Endothelial cell (in vitro differentiated cells): ENCODE measurements around the gene TKTL1. TPM values are rescaled to one million over a fixed set of nuclear protein-coding genes. Genes with fewer than 3 reads are reported as not detected.

Experiments
- DNase-seq: peaks from one replicate; pipeline ENCODE4 v3.0.0; 2021; ENCODE audit warnings: low spot score
- H3K27ac Mint-ChIP-seq: one replicate; pipeline ENCODE4 v1.8.0; 2021; ENCODE audit warnings: mixed read lengths, inconsistent platforms; ENCODE audit not compliant: unreplicated experiment
- H3K27me3 Mint-ChIP-seq: one replicate; pipeline ENCODE4 v1.8.0; 2021; ENCODE audit warnings: mild to moderate bottlenecking, moderate library complexity, mixed read lengths, inconsistent platforms; ENCODE audit not compliant: unreplicated experiment
- H3K36me3 Mint-ChIP-seq: one replicate; pipeline ENCODE4 v1.8.0; 2021; ENCODE audit warnings: mild to moderate bottlenecking, low read depth, mixed read lengths, inconsistent platforms; ENCODE audit not compliant: unreplicated experiment
- H3K4me1 Mint-ChIP-seq: one replicate; pipeline ENCODE4 v1.8.0; 2021; ENCODE audit warnings: mild to moderate bottlenecking, mixed read lengths, inconsistent platforms; ENCODE audit not compliant: unreplicated experiment
- H3K4me3 Mint-ChIP-seq: one replicate; pipeline ENCODE4 v1.8.0; 2021; ENCODE audit warnings: mild to moderate bottlenecking, mixed read lengths, inconsistent platforms; ENCODE audit not compliant: unreplicated experiment
- H3K9me3 Mint-ChIP-seq: one replicate; pipeline ENCODE4 v1.8.0; 2021; ENCODE audit warnings: mixed read lengths, inconsistent platforms; ENCODE audit not compliant: unreplicated experiment
- CTCF ChIP-seq: fragments of 200-600 bp; sonication (generic); IDR thresholded peaks from one replicate; pipeline ENCODE4 v1.5.0; 2021; ENCODE audit warnings: antibody characterized with exemption; ENCODE audit not compliant: unreplicated experiment
- total RNA-seq: library from RNA; stranded (reverse); fragmentation: NEBNext Ultra II Directional; extraction: Animal tissue kit (Norgen Biotek cat#: 25700); gene quantifications from one replicate; pipeline ENCODE4 v1.2.1, GENCODE V29; 2021; ENCODE audit not compliant: unreplicated experiment

Gene TKTL1
- total RNA-seq, 1 donor from 2014 or later: 7.1 TPM

GRCh38 chrX:154365997-154366665 lies 70.5 kb downstream of the TKTL1 start:
- H3K27ac Mint-ChIP-seq: no peak overlapping the region
- H3K4me1 Mint-ChIP-seq: no peaks in the 10 kb centered on the region
- peaks cover 6% of the 10 kb centered on the region for H3K36me3 Mint-ChIP-seq
- no peaks in the 10 kb centered on the region for H3K9me3 Mint-ChIP-seq
- H3K27me3 Mint-ChIP-seq: peaks cover 5% of the 10 kb centered on the region
- H3K4me3 Mint-ChIP-seq: no peak overlapping the region
- DNase-seq: no peak
- no peak for TF ChIP-seq CTCF

GRCh38 chrX:154366666-154367055 lies 71.1 kb downstream of the TKTL1 start:
- DNase-seq: no peak
- TF ChIP-seq CTCF: no peak
- Mint-ChIP-seq H3K27ac (no peak overlapping the region), H3K36me3 (peaks cover 6% of the 10 kb centered on the region), H3K27me3 (peaks cover 5% of the 10 kb centered on the region), H3K9me3 (no peaks in the 10 kb centered on the region), H3K4me1 (no peaks in the 10 kb centered on the region), H3K4me3 (no peak overlapping the region)

- no peaks in the 10 kb centered on the region for H3K4me1 Mint-ChIP-seq
- H3K4me3 Mint-ChIP-seq: peak overlapping the region; percentile 31
- TF ChIP-seq CTCF: no peak
- H3K27me3 Mint-ChIP-seq: peaks cover 5% of the 10 kb centered on the region
- peaks cover 5% of the 10 kb centered on the region for H3K36me3 Mint-ChIP-seq
- no peaks in the 10 kb centered on the region for H3K9me3 Mint-ChIP-seq
- no peak for DNase-seq
- H3K27ac Mint-ChIP-seq: no peak overlapping the region
Observed at GRCh38 chrX:154367474-154368308, 72.1 kb downstream of the TKTL1 start.

GRCh38 chrX:154368630-154369448 lies 73.2 kb downstream of the TKTL1 start:
- no peak for TF ChIP-seq CTCF
- no peaks in the 10 kb centered on the region for H3K9me3 Mint-ChIP-seq
- no peak for DNase-seq
- peak overlapping the region; percentile 18 for H3K27ac Mint-ChIP-seq
- H3K4me1 Mint-ChIP-seq: no peaks in the 10 kb centered on the region
- peak overlapping the region; percentile 67 for H3K4me3 Mint-ChIP-seq
- peaks cover 3% of the 10 kb centered on the region for H3K27me3 Mint-ChIP-seq
- H3K36me3 Mint-ChIP-seq: no peaks in the 10 kb centered on the region
